Breast epithelium (tissue), 4 donors: Measurements from ENCODE around the gene S1PR4. TPM values are rescaled to one million over a fixed set of nuclear protein-coding genes. Genes with fewer than 3 reads are reported as not detected.
"Not testable (repeated sequence)": the region's sequence is repeated elsewhere in the genome, so short reads cannot be mapped to it uniquely, and the experiment has no call there.

Source experiments
- DNase-seq, 2 donors: peaks; one replicate each; pipeline ENCODE4 v3.0.0-alpha.2; 2019; ENCODE audit warnings: low spot score in 2 of 2
- H3K27ac ChIP-seq, 2 donors: fragments of 200-600 bp; sonication (generic) in 1 of 2; one replicate each; pipeline ENCODE4 v1.5.1; 2016 to 2019; ENCODE audit warnings: mild to moderate bottlenecking in 1 of 2
- H3K27me3 ChIP-seq, 2 donors: fragments of 200-600 bp; sonication (generic) in 1 of 2; one replicate each; pipeline versions ENCODE4 v1.5.1 to v1.6.0; 2017 to 2019; ENCODE audit warnings: control low read depth in 1 of 2, mild to moderate bottlenecking in 1 of 2
- H3K36me3 ChIP-seq: fragments of 200-600 bp; one replicate; pipeline ENCODE4 v1.5.1; 2019
- H3K4me1 ChIP-seq, 2 donors: fragments of 200-600 bp; sonication (generic); one replicate each; pipeline ENCODE4 v1.5.1; 2016 to 2019; ENCODE audit warnings: control low read depth in 1 of 2
- H3K4me3 ChIP-seq, 3 donors: fragments of 200-600 bp; sonication (generic); 1 replicate in 2 of 3; 2 replicates in 1 of 3; pipeline ENCODE4 v1.5.1; 2016 to 2019; ENCODE audit warnings: mild to moderate bottlenecking in 3 of 3, moderate library complexity in 2 of 3
- H3K9me3 ChIP-seq, 2 donors: fragments of 200-600 bp; sonication (generic) in 1 of 2; one replicate each; pipeline ENCODE4 v1.5.1; 2016 to 2019; ENCODE audit warnings: control low read depth in 1 of 2
- CTCF ChIP-seq, 3 donors: fragments of 450-650 bp; IDR thresholded peaks; one replicate each; pipeline ENCODE4 v1.5.1; 2016 to 2017; ENCODE audit warnings: antibody characterized with exemption in 3 of 3, mild to moderate bottlenecking in 3 of 3, moderate library complexity in 3 of 3
- POLR2A ChIP-seq: fragments of 450-650 bp; IDR thresholded peaks from one replicate; pipeline ENCODE4 v1.6.1; 2016; ENCODE audit warnings: antibody characterized with exemption, mild to moderate bottlenecking, moderate library complexity
- POLR2AphosphoS5 ChIP-seq, 3 donors: sonication (generic); formaldehyde crosslinking; IDR thresholded peaks; one replicate each; pipeline ENCODE4 v1.6.1; 2017; ENCODE audit warnings: antibody characterized with exemption in 3 of 3
- intact Hi-C: fragments of 100-400 bp; cut with DNase I; formaldehyde crosslinking; loops from one replicate; pipeline ENCODE4 v1.15.1; 2023; ENCODE audit warnings: low total_unique reads
- total RNA-seq, 3 donors: library from RNA; depleted of rRNA; stranded (reverse); fragments of >200 nt; gene quantifications; one replicate each; pipeline ENCODE4 v1.1.0, GENCODE V29; 2016

The S1PR4 gene
- total RNA-seq, 3 donors from 2014 or later, result 1.3 to 1.9 TPM; not detected in 1

- no peaks in the 10 kb centered on the region for H3K9me3 ChIP-seq
- intact Hi-C loops, result no loop called here
- H3K27me3 ChIP-seq, result no peaks in the 10 kb centered on the region
- no peak for TF ChIP-seq POLR2AphosphoS5 (IDR thresholded peaks at IDR 0.05)
- TF ChIP-seq POLR2A, result no peak
- TF ChIP-seq CTCF (IDR thresholded peaks at IDR 0.05), result no peak
- H3K36me3 ChIP-seq, result peaks cover 4% of the 10 kb centered on the region
- H3K4me1 ChIP-seq, result no peaks in the 10 kb centered on the region
- H3K27ac ChIP-seq, result no peak overlapping the region
- H3K4me3 ChIP-seq, result no peak overlapping the region
- no peak for DNase-seq
These were observed 22.6 kb downstream of the S1PR4 start for GRCh38 chr19:3201072-3201700.

- DNase-seq, result no peak
- H3K27ac ChIP-seq, result no peak overlapping the region
- no peaks in the 10 kb centered on the region for H3K27me3 ChIP-seq
- TF ChIP-seq POLR2AphosphoS5 (IDR thresholded peaks at IDR 0.05), result no peak
- no peak for TF ChIP-seq CTCF (IDR thresholded peaks at IDR 0.05)
- no peak for TF ChIP-seq POLR2A
- H3K4me3 ChIP-seq, result no peak overlapping the region
- H3K4me1 ChIP-seq, result no peaks in the 10 kb centered on the region
- no peaks in the 10 kb centered on the region for H3K9me3 ChIP-seq
- H3K36me3 ChIP-seq, result peaks cover 7% of the 10 kb centered on the region
- intact Hi-C loops, result no loop called here
These were observed 23.3 kb downstream of the S1PR4 start for GRCh38 chr19:3201911-3202310.

- no peak for DNase-seq
- TF ChIP-seq CTCF (IDR thresholded peaks at IDR 0.05) (no peak), POLR2AphosphoS5 (IDR thresholded peaks at IDR 0.05) (no peak), POLR2A (no peak)
- Histone ChIP-seq H3K4me1 (no peaks in the 10 kb centered on the region), H3K4me3 (no peak overlapping the region), H3K36me3 (peaks cover 7% of the 10 kb centered on the region), H3K27ac (no peak overlapping the region), H3K27me3 (no peaks in the 10 kb centered on the region), H3K9me3 (no peaks in the 10 kb centered on the region)
- intact Hi-C loops, result no loop called here
These were observed 23.8 kb downstream of the S1PR4 start for GRCh38 chr19:3202346-3202745.

- H3K27ac ChIP-seq, H3K27me3 ChIP-seq, H3K4me3 ChIP-seq, H3K4me1 ChIP-seq, DNase-seq, H3K9me3 ChIP-seq, intact Hi-C loops, H3K36me3 ChIP-seq: not testable (repeated sequence)
These were observed 24.3 kb downstream of the S1PR4 start for GRCh38 chr19:3202895-3203294.

- no peak overlapping the region for H3K27ac ChIP-seq
- no peaks in the 10 kb centered on the region for H3K27me3 ChIP-seq
- intact Hi-C loops, result no loop called here
- no peaks in the 10 kb centered on the region for H3K4me1 ChIP-seq
- no peak for DNase-seq
- peaks cover 7% of the 10 kb centered on the region for H3K36me3 ChIP-seq
- TF ChIP-seq POLR2A, result no peak
- no peak for TF ChIP-seq CTCF (IDR thresholded peaks at IDR 0.05)
- TF ChIP-seq POLR2AphosphoS5 (IDR thresholded peaks at IDR 0.05), result no peak
- no peaks in the 10 kb centered on the region for H3K9me3 ChIP-seq
- no peak overlapping the region for H3K4me3 ChIP-seq
These were observed 25.5 kb downstream of the S1PR4 start for GRCh38 chr19:3203805-3204645.
